Suprapubic skin (tissue), 4 donors: ENCODE results near the gene EPHA8. TPM values are rescaled to one million over a fixed set of nuclear protein-coding genes. Genes with fewer than 3 reads are reported as not detected.
A peak's percentile ranks its signal among the peaks of the same experiment; 100 is the strongest.

ENCODE experiments used
- DNase-seq, 2 donors: peaks; one replicate each; pipeline ENCODE4 v3.0.0-alpha.2; 2019; ENCODE audit warnings: low spot score in 2 of 2
- H3K27ac ChIP-seq: fragments of 200-600 bp; sonication (generic); one replicate; pipeline ENCODE4 v1.5.1; 2019
- H3K27me3 ChIP-seq: fragments of 200-600 bp; sonication (generic); one replicate; pipeline ENCODE4 v1.5.1; 2019
- H3K36me3 ChIP-seq: fragments of 200-600 bp; sonication (generic); one replicate; pipeline ENCODE4 v1.5.1; 2019
- H3K4me1 ChIP-seq: fragments of 200-600 bp; sonication (generic); one replicate; pipeline ENCODE4 v1.5.1; 2019
- H3K4me3 ChIP-seq: fragments of 200-600 bp; sonication (generic); one replicate; pipeline ENCODE4 v1.5.1; 2019; ENCODE audit warnings: mild to moderate bottlenecking
- H3K9me3 ChIP-seq: fragments of 200-600 bp; sonication (generic); one replicate; pipeline ENCODE4 v1.5.1; 2019
- EP300 ChIP-seq: sonication (generic); formaldehyde crosslinking; IDR thresholded peaks from one replicate; pipeline ENCODE4 v1.6.1; 2017; ENCODE audit warnings: antibody characterized with exemption
- POLR2A ChIP-seq, 2 donors: fragments of 450-650 bp; IDR thresholded peaks; one replicate each; pipeline ENCODE4 v1.6.1; 2017; ENCODE audit warnings: antibody characterized with exemption in 2 of 2, mild to moderate bottlenecking in 2 of 2, moderate library complexity in 2 of 2
- POLR2AphosphoS5 ChIP-seq, 3 donors: sonication (generic); formaldehyde crosslinking; IDR thresholded peaks; one replicate each; pipeline ENCODE4 v1.6.1; 2017; ENCODE audit warnings: antibody characterized with exemption in 3 of 3
- WGBS: methylation state at CpG from one replicate; pipeline ENCODE4 v1.1.5; 2018; 5-methylcytosine and 5-hydroxymethylcytosine counted together
- total RNA-seq, 4 donors: library from RNA; depleted of rRNA; stranded (reverse); fragments of >200 nt; gene quantifications; one replicate each; pipeline ENCODE4 v1.1.0, GENCODE V29; 2016
- TF ChIP-seq, protein P1 (sequence below), 2 donors: fragments of 200-600 bp in 1 of 2; fragments of 450-650 bp in 1 of 2; sonication (generic) in 1 of 2; IDR thresholded peaks; one replicate each; pipeline ENCODE4 v1.5.1; 2016 to 2019; ENCODE audit warnings: antibody characterized with exemption in 2 of 2, mild to moderate bottlenecking in 1 of 2, moderate library complexity in 1 of 2

EPHA8 gene
- total RNA-seq, 4 donors from 2014 or later, result 0.34 to 0.64 TPM; not detected in 2

- DNase-seq, result no peak
- Histone ChIP-seq H3K4me3 (no peak overlapping the region), H3K27me3 (peaks cover 31% of the 10 kb centered on the region), H3K27ac (no peak overlapping the region), H3K9me3 (no peaks in the 10 kb centered on the region), H3K4me1 (peaks cover 5% of the 10 kb centered on the region), H3K36me3 (no peaks in the 10 kb centered on the region)
- WGBS, result 66% methylated on average over 7 of the region's 8 CpGs
- TF ChIP-seq POLR2A (IDR thresholded peaks at IDR 0.05), result no peak
- no peak for TF ChIP-seq EP300
- no peak for TF ChIP-seq POLR2AphosphoS5 (IDR thresholded peaks at IDR 0.05)
- TF ChIP-seq, protein P1, sequence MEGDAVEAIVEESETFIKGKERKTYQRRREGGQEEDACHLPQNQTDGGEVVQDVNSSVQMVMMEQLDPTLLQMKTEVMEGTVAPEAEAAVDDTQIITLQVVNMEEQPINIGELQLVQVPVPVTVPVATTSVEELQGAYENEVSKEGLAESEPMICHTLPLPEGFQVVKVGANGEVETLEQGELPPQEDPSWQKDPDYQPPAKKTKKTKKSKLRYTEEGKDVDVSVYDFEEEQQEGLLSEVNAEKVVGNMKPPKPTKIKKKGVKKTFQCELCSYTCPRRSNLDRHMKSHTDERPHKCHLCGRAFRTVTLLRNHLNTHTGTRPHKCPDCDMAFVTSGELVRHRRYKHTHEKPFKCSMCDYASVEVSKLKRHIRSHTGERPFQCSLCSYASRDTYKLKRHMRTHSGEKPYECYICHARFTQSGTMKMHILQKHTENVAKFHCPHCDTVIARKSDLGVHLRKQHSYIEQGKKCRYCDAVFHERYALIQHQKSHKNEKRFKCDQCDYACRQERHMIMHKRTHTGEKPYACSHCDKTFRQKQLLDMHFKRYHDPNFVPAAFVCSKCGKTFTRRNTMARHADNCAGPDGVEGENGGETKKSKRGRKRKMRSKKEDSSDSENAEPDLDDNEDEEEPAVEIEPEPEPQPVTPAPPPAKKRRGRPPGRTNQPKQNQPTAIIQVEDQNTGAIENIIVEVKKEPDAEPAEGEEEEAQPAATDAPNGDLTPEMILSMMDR (IDR thresholded peaks at IDR 0.05), result no peak
Measured at GRCh38 chr1:22641247-22641646, 78.0 kb downstream of the EPHA8 start.

DNA sequence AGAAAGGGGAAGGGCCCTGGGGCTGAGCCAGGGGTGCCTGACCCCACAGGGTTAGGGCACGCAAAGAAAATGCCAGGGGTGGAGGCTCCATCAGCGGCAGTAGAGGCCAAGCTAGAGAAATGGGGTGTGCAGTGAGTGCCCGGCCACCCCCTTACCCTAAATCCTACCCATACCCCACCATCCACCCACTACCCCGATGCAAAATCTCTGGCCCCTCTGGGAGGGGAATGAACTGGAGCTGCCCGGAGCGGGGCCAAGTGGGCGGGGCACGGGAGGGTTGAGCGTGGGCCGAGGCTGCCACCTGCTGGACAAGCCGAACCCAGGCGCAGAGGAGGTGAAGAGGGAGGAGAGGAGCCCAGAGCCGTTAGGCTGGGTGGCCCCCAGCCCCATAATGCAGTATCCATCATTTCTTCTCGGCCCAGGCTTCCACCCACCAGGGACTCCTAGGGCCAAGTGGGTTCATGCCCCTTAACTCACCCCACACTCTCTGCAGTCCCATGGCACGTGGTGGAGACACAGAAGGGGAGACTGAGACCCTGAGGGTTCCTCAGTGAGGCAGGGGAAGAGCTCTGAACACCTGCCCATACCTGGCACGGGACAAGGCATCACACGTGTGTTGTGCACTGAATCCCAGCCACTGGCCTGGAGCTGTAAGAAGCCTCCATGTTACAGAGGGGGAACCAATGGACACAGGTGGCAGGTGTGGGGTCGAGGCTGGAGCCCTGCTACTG is 78.8 kb downstream of the EPHA8 start:
- Histone ChIP-seq H3K27me3 (peaks cover 31% of the 10 kb centered on the region), H3K9me3 (no peaks in the 10 kb centered on the region), H3K27ac (no peak overlapping the region), H3K4me1 (peaks cover 5% of the 10 kb centered on the region), H3K36me3 (no peaks in the 10 kb centered on the region), H3K4me3 (no peak overlapping the region)
- 17% methylated on average over 6 of the region's 18 CpGs for WGBS
- no peak for TF ChIP-seq EP300
- TF ChIP-seq, protein P1 (IDR thresholded peaks at IDR 0.05), result peak; percentile 81 to 90
- peak; percentile 83 to 91 for DNase-seq

DNA sequence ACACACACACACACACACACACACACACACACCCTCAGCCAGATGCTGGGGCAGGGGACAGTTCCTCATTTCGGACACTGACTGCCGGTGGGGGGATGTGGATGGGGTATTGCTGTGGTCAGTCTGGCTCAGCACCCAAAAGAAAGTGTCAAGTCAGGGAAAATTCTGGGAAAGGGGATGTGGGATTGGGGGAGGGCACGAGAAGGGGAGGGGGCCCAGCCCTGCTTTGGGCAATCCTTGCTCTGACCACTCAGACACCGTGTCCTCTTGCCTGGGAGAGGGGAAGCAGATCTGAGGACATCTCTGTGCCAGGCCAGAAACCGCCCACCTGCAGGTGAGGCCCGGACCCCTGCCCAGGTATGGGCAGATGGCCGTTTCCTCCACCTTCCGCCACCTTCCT is 80.1 kb downstream of the EPHA8 start, which contains the start of gene C1QC:
Gene C1QC (plus strand): TSS at position 253 of the 400 bp plus-strand sequence. CDS start 391 bp downstream, outside the sequence.
- Histone ChIP-seq H3K4me3 (peak within 1 kb of the TSS; percentile 34), H3K4me1 (peaks cover 5% of the 10 kb centered on the region), H3K36me3 (no peaks in the 10 kb centered on the region), H3K9me3 (no peaks in the 10 kb centered on the region), H3K27ac (peak within 1 kb of the TSS; percentile 39), H3K27me3 (peaks cover 23% of the 10 kb centered on the region)
- WGBS, result 59% methylated on average over 5 of the region's 8 CpGs
- TF ChIP-seq EP300, result no peak
- TF ChIP-seq, protein P1 (IDR thresholded peaks at IDR 0.05), result no peak
- DNase-seq, result no peak

DNA sequence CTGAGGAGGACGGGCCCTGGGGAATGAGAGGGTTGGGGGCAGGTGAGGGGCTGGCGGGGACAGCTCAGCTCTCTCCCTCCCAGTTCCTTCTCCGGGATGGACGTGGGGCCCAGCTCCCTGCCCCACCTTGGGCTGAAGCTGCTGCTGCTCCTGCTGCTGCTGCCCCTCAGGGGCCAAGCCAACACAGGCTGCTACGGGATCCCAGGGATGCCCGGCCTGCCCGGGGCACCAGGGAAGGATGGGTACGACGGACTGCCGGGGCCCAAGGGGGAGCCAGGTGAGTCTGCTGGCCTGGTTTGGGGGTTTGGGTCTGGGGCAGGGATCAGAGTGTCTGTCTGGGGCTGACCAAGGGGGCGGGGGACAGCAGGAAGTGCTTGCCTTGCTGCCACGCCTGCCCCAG is 80.6 kb downstream of the EPHA8 start:
- Histone ChIP-seq H3K9me3 (no peaks in the 10 kb centered on the region), H3K4me1 (peaks cover 5% of the 10 kb centered on the region), H3K4me3 (peak overlapping the region; percentile 34), H3K27me3 (peaks cover 23% of the 10 kb centered on the region), H3K27ac (peak overlapping the region; percentile 39), H3K36me3 (no peaks in the 10 kb centered on the region)
- WGBS, result 93% methylated on average over 3 of the region's 12 CpGs
- no peak for DNase-seq
- TF ChIP-seq POLR2A (IDR thresholded peaks at IDR 0.05), result no peak
- TF ChIP-seq, protein P1 (IDR thresholded peaks at IDR 0.05), result no peak
- TF ChIP-seq POLR2AphosphoS5 (IDR thresholded peaks at IDR 0.05), result no peak
- TF ChIP-seq EP300, result no peak

- TF ChIP-seq EP300, result no peak
- TF ChIP-seq, protein P1 (IDR thresholded peaks at IDR 0.05), result no peak
- no peak for TF ChIP-seq POLR2AphosphoS5 (IDR thresholded peaks at IDR 0.05)
- H3K4me1 ChIP-seq, result peaks cover 5% of the 10 kb centered on the region
- no peaks in the 10 kb centered on the region for H3K9me3 ChIP-seq
- H3K4me3 ChIP-seq, result no peak overlapping the region
- no peak for DNase-seq
- peaks cover 20% of the 10 kb centered on the region for H3K27me3 ChIP-seq
- H3K27ac ChIP-seq, result no peak overlapping the region
- WGBS, result 66% methylated on average over 7 of the region's 7 CpGs
- no peaks in the 10 kb centered on the region for H3K36me3 ChIP-seq
Measured at GRCh38 chr1:22645931-22646330, 82.6 kb downstream of the EPHA8 start.
